HG03558 (cell line): ENCODE data around the gene GPN1.
"Not testable (repeated sequence)": the region's sequence is repeated elsewhere in the genome, so short reads cannot be mapped to it uniquely, and the experiment has no call there.

ENCODE experiments used
- ATAC-seq: cut with Tn5 transposase; IDR thresholded peaks from one replicate; pipeline ENCODE4 v1.9.1; 2021; ENCODE audit warnings: moderate number of reproducible peaks; ENCODE audit not compliant: unreplicated experiment; ENCODE audit errors: extremely low read depth

The GPN1 gene

GRCh38 chr2:27664622-27665363, 35.9 kb downstream of the GPN1 start:
- no peak for ATAC-seq

- ATAC-seq, result no peak
Measured at GRCh38 chr2:27667446-27667845, 38.6 kb downstream of the GPN1 start.

GRCh38 chr2:27671235-27671634, 42.4 kb downstream of the GPN1 start:
- ATAC-seq, result no peak

GRCh38 chr2:27672723-27673486, 44.1 kb downstream of the GPN1 start:
- ATAC-seq, result no peak

GRCh38 chr2:27680571-27680970, 51.7 kb downstream of the GPN1 start:
- no peak for ATAC-seq

- no peak for ATAC-seq
Measured at GRCh38 chr2:27681841-27682240, 53.0 kb downstream of the GPN1 start.

GRCh38 chr2:27682334-27682771, 53.5 kb downstream of the GPN1 start:
- ATAC-seq, result not testable (repeated sequence)

GRCh38 chr2:27683390-27684071, 54.7 kb downstream of the GPN1 start:
- no peak for ATAC-seq

- ATAC-seq, result not testable (repeated sequence)
Measured at GRCh38 chr2:27685006-27685405, 56.2 kb downstream of the GPN1 start.

GRCh38 chr2:27685577-27685976, 56.7 kb downstream of the GPN1 start:
- ATAC-seq, result no peak

- no peak for ATAC-seq
Measured at GRCh38 chr2:27687232-27687631, 58.4 kb downstream of the GPN1 start.

GRCh38 chr2:27689424-27689823, 60.6 kb downstream of the GPN1 start:
- no peak for ATAC-seq

GRCh38 chr2:27690052-27690451, 61.2 kb downstream of the GPN1 start:
- ATAC-seq, result no peak

GRCh38 chr2:27697660-27698059, 68.8 kb downstream of the GPN1 start:
- no peak for ATAC-seq
